Stimulated activated CD4-positive, alpha-beta T cell treated with anti-CD3 and anti-CD28 coated beads, Interleukin-1b, Interleukin-23, amount 100 ng/mL, for 1 hour (primary cell): Measurements from ENCODE around the gene EPB41L3.

ENCODE experiments used
- DNase-seq, 2 donors: peaks; one replicate each; pipeline ENCODE4 v3.0.0-alpha.2; 2020; ENCODE audit warnings: low read depth in 2 of 2

The EPB41L3 gene

GRCh38 chr18:5414546-5414945, 129.3 kb downstream of the EPB41L3 start:
- no peak for DNase-seq

- DNase-seq, result no peak
Measured at GRCh38 chr18:5413447-5413846, 130.3 kb downstream of the EPB41L3 start.

GRCh38 chr18:5410582-5410981, 133.2 kb downstream of the EPB41L3 start:
- no peak for DNase-seq

GRCh38 chr18:5398269-5398668, 145.5 kb downstream of the EPB41L3 start:
- DNase-seq, result no peak

DNA sequence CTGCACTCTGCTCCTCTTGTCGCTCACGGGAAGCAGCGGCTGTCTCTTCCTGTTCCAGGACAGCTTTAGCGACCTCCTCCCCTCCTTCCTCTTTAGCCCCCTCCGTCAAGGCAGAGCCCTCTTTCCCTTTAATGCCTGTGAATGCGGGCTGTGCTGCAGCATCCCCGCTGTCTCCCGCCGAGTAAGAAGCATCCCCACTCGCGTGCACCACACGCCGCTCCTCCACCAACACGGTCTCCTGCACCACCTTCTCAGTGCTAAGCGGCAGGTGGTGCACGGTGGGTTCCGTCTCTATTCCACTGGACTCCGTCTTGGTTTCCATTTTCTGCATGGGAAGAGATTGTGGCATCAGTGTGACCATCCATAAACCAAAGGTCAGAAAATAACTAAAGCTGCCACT, 146.7 kb downstream of the EPB41L3 start:
- DNase-seq, result no peak

DNA sequence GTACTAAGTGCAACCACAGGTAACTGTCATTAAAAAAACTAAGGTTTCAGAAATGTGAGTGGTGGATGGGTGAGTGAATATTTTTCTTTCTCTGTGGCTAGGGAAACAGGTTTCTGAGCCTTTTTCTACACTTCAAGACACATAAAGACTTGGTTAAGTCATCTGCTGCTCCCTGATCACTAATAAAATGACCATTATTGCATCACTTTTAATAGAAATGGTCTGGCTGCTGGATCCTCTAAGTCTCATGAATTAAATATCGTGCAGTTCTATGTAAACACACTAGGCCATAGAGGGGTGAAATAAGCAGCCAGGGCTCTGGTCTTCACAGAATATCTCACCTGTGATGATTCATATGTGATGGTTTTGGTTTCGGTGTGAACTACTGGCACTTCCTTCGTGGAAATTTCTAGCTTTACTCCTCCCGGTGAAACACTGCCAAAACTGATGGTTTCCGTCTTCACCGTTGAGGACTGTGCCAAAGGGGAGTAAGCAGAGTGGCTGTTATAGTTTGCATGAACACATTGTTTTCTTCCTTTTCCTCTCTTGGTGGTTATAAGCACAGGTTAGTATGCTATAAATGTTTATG, 147.8 kb downstream of the EPB41L3 start:
- DNase-seq, result no peak

DNA sequence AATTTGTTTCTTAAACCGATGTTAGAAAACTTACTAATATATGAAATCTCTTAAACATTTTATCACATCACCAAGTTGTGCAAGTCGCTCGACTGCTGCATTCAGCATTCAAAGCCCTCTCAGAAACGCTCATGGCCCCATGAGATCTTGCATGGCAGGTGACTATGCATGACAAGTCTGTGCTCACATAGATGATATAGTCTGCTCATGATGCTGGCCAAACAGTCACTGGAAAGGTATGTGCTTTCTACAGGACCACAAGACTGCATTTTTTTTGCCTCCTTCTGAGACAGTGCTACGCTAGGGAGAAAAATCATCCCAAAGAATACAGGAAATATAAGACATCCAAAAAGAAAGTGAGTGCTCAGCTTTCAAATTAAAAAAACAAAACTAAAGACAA, 150.0 kb downstream of the EPB41L3 start:
- DNase-seq, result no peak

DNA sequence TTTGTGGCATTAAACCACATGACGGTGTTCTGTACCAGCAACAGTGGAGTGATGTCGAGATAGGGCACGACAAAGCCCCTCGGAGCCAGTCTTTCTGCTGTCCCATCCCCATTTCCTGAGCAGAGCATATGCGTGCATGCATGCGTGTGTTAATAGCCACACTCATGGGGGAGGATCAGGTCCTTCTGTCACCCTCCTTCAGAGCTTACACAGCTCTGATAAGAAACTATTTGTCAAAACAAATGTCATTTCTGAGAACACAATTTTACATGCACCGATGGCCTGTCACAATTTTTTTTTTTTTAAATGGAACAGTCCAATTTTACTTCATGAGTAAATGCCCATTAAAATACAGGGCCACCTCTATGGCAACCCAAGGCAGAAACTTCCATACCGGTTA, 152.4 kb downstream of the EPB41L3 start:
- DNase-seq, result no peak

DNA sequence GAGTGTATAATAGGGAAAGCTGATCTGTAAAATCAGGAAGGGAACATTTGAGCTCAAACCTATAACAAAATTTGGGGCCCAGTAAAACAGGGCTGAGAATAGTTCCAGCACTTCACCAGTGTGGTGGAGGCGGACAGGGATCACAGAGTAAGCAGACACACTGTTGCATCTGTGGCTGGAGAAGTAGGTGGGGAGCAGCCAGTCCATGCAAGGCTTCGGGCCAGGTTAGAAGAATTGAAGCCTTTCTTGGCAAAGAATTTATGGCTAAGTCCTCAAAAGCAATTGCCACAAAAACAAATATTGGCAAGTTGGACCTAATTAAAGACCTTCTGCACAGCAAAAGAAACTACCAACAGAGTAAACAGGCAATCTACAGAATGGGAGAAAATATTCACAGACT, 154.4 kb downstream of the EPB41L3 start:
- DNase-seq, result no peak

DNA sequence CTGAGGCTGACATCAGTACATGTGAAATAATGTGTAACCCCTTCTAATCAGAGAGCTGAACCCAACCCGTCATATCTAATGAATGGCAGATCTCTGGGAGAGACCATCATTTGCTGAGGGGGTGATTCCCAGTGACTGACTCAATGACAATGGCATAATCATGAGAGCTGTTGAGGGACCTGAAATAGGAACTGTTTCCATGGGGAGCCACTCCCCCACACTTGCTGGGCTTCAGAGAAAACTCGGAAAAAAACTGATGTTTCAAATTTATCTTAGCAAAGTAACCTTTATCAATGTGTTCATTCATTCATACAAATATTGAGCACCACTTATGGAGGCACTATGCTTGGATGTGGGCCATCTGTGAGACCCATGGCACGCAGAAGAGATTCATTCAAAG, 154.9 kb downstream of the EPB41L3 start:
- DNase-seq, result no peak

DNA sequence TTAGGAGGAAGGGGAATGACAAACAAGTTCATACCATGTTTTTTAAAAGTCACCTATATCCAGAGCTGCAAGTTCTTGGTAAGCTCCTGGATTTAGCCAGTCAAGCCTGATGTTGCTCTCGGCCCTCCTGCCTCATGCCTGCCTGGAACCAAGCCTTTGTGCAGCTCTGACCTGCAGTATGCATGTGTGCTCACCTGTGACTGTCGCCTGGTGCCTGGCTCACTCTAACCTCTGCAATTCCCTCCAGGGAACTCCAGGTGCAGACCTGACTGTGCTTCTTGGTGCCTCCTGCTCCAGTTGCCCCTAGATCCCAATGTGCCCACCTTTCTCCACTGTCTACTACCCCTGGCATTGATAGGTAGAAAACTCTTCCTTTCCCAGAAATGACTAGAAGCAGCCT, 163.2 kb downstream of the EPB41L3 start:
- no peak for DNase-seq

- DNase-seq, result no peak
Measured at GRCh38 chr18:5376986-5377385, 166.8 kb downstream of the EPB41L3 start.

DNA sequence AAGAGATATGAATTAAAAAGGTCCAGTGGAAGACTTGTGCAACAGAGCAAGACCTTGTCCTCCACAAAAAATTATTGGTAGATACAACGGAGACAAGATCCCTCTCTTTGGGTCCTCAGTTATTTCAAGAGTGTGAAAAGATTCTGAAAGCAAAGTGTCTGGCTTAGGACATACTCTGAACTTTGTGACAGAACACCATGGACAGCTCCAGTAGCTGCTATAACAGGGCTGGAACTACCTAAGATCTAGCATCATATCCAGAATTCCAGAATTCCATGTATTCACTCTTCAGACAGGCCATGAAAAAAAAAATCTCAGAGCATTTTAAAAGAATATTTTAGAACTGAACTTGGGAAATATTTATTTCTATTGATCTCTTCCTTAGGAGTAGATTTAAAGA, 173.5 kb downstream of the EPB41L3 start:
- no peak for DNase-seq

DNA sequence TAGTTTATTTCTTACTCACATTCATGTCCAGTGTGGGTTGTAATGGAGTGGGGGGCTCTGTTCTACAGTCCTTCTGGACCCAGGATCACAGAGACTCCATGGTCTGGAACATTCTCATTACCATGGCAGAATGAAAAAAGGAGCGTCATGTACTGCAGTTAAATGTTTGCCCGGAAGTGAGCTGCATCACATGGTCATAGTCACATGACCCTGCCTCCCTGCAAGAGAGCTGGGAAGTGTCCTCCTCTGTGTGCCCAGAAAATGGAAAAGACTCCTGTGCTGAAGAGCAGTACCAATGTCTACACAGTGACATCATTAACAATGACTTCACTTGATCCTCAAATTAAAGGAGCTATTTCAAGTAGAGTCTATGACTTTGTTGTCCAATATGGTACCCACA, 174.3 kb downstream of the EPB41L3 start:
- no peak for DNase-seq

- DNase-seq, result no peak
Measured at GRCh38 chr18:5365443-5365842, 178.4 kb downstream of the EPB41L3 start.

DNA sequence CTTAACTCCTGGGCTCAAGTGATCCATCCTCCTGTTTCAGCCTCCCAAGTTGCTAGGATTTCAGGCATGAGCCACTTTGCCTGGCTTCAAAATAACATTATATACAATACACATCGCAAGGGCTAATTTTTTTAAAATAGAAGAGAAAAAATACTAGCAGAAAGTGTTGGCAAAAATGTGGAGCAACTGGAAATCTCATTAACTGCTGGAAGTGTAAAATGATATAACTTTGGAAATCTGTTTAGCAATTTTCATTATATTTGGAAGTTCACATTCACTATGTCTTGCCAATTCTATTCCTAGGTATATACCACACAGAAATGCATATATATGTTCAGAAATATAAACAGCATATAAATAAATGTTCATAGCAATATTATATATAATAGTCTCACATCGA, 193.2 kb downstream of the EPB41L3 start:
- DNase-seq, result no peak
